Adrenal gland (tissue), 19 donors: ENCODE data around the gene RIMOC1. TPM values are rescaled to one million over a fixed set of nuclear protein-coding genes. Genes with fewer than 3 reads are reported as not detected.

Experiments used
- DNase-seq, 7 donors: peaks; one replicate each; pipeline ENCODE4 v3.0.0-alpha.2; 2019 to 2020
- H3K27ac ChIP-seq, 5 donors: fragments of 200-600 bp; sonication (generic) in 4 of 5; 1 replicate in 3 of 5; 2 replicates in 2 of 5; pipeline versions ENCODE4 v1.5.1 to v1.8.0; 2016 to 2020; ENCODE audit warnings: mild to moderate bottlenecking in 1 of 5
- H3K27me3 ChIP-seq: fragments of 200-600 bp; 2 replicates; pipeline ENCODE4 v1.8.0; 2021
- H3K36me3 ChIP-seq, 2 donors: fragments of 200-600 bp; replicated peaks in 1 of 2; 1 replicate in 1 of 2; 2 replicates in 1 of 2; pipeline versions ENCODE4 v1.5.1 to v1.8.0; 2018 to 2022
- H3K4me1 ChIP-seq, 2 donors: fragments of 200-600 bp; replicated peaks in 1 of 2; 1 replicate in 1 of 2; 2 replicates in 1 of 2; pipeline versions ENCODE4 v1.5.1 to v1.8.0; 2018 to 2021
- H3K4me3 ChIP-seq, 4 donors: fragments of 200-600 bp; sonication (generic) in 3 of 4; one replicate each; pipeline ENCODE4 v1.5.1; 2016 to 2018
- H3K9me3 ChIP-seq, 3 donors: fragments of 200-600 bp; sonication (generic) in 1 of 3; replicated peaks in 1 of 3; 1 replicate in 2 of 3; 2 replicates in 1 of 3; pipeline versions ENCODE4 v1.5.1 to v1.8.0; 2016 to 2021
- POLR2A ChIP-seq, 2 donors: fragments of 450-650 bp; IDR thresholded peaks; one replicate each; pipeline ENCODE4 v1.6.1; 2017; ENCODE audit warnings: antibody characterized with exemption in 2 of 2, mild to moderate bottlenecking in 2 of 2, moderate library complexity in 1 of 2
- WGBS, 4 donors: extraction: QIAGEN DNeasy Blood & Tissue Kit in 2 of 4; methylation state at CpG; one replicate each; pipeline versions ENCODE4 v1.1.5 to v1.1.7; 2013 to 2017; 5-methylcytosine and 5-hydroxymethylcytosine counted together
- intact Hi-C, 2 donors: fragments of 100-400 bp; cut with DNase I; formaldehyde crosslinking; loops; one replicate each; pipeline versions ENCODE4 v1.14.1 to v1.15.0; 2022 to 2023
- long read RNA-seq, 10 donors: library from polyadenylated mRNA in 3 of 10; unstranded in 2 of 10; stranded (forward) in 1 of 10; transcript quantifications; one replicate each; pipeline ENCODE4 v2.0.0 and lab custom pipeline, GENCODE V29; 2021 to 2026
- polyA plus RNA-seq, 3 donors: library from polyadenylated mRNA; stranded (reverse); fragments of 200-250 nt in 2 of 3; fragments of 350-450 nt in 1 of 3; fragmentation: Illumina TruSeq in 1 of 3; extraction: RNeasy Lipid Tissue Mini Kit (QIAGEN cat#74804) in 1 of 3; gene quantifications; one replicate each; pipeline ENCODE4 v1.2.3, GENCODE V29; 2013 to 2014
- total RNA-seq, 9 donors: library from RNA; depleted of rRNA in 4 of 9; stranded (reverse); fragments of >200 nt in 4 of 9; fragments of 120-200 nt in 1 of 9; fragmentation: NEBNext Ultra II Directional in 1 of 9; extraction: Animal tissue kit (Norgen Biotek cat#: 25700) in 1 of 9; gene quantifications; one replicate each; pipeline versions ENCODE4 v1.1.0 to v1.2.4, GENCODE V29; 2013 to 2023
- TF ChIP-seq, protein P1 (sequence below), 6 experiments: fragments of 450-650 bp in 4 of 6; fragments of 200-600 bp in 2 of 6; sonication (generic) in 1 of 6; IDR thresholded peaks; 1 replicate in 5 of 6; 2 replicates in 1 of 6; pipeline versions ENCODE4 v1.5.1 to v1.8.0; 2016 to 2021; ENCODE audit warnings: antibody characterized with exemption in 6 of 6, mild to moderate bottlenecking in 2 of 6, moderate library complexity in 1 of 6
- donor health status: healthy with polysubstance abuse.
- donor health status: Bipolar disorder and iron deficiency.
- donor health status: DM: yes; HTN: yes; CAD: no.
- donor health status: DM: no; HTN: no; CAD: no.
- donor health status: DM: no; HTN: no; CAD: no.
- donor health status: DM: yes; HTN: yes; CAD: no.

Gene RIMOC1
- total RNA-seq (10 to 100 TPM in 8 of 9 donors, 1 to 10 TPM in 1; 9.9 to 33.3 (median 17.8) TPM), polyA plus RNA-seq (10 to 100 TPM in 1 of 3 donors, 1 to 10 TPM in 2; 4.2 to 22.2 (median 4.7) TPM)
- long read RNA-seq, donor 1, full-length matches to known transcripts: 5 of 30 reads
- long read RNA-seq, donor 1, partial matches to known transcripts: 25 of 30 reads
- long read RNA-seq, donor 1, other reads (novel, unspliced or antisense): 0 of 30 reads
- long read RNA-seq, donor 2, full-length matches to known transcripts: 5 of 5 reads
- long read RNA-seq, donor 2, partial matches to known transcripts: 0 of 5 reads
- long read RNA-seq, donor 2, other reads (novel, unspliced or antisense): 0 of 5 reads
- long read RNA-seq, donor 3, full-length matches to known transcripts: 6 of 6 reads
- long read RNA-seq, donor 3, partial matches to known transcripts: 0 of 6 reads
- long read RNA-seq, donor 3, other reads (novel, unspliced or antisense): 0 of 6 reads
- long read RNA-seq, donor 4, full-length matches to known transcripts: 6 of 7 reads
- long read RNA-seq, donor 4, partial matches to known transcripts: 0 of 7 reads
- long read RNA-seq, donor 4, other reads (novel, unspliced or antisense): 1 of 7 reads
- long read RNA-seq, donor 5, full-length matches to known transcripts: 5 of 9 reads
- long read RNA-seq, donor 5, partial matches to known transcripts: 0 of 9 reads
- long read RNA-seq, donor 5, other reads (novel, unspliced or antisense): 4 of 9 reads
- long read RNA-seq, donor 6, full-length matches to known transcripts: 3 of 4 reads
- long read RNA-seq, donor 6, partial matches to known transcripts: 1 of 4 reads
- long read RNA-seq, donor 6, other reads (novel, unspliced or antisense): 0 of 4 reads
- long read RNA-seq, donor 7, full-length matches to known transcripts: 5 of 5 reads
- long read RNA-seq, donor 7, partial matches to known transcripts: 0 of 5 reads
- long read RNA-seq, donor 7, other reads (novel, unspliced or antisense): 0 of 5 reads
- long read RNA-seq, donor 8, full-length matches to known transcripts: 5 of 5 reads
- long read RNA-seq, donor 8, partial matches to known transcripts: 0 of 5 reads
- long read RNA-seq, donor 8, other reads (novel, unspliced or antisense): 0 of 5 reads
- long read RNA-seq, donor 9, full-length matches to known transcripts: 3 of 3 reads
- long read RNA-seq, donor 9, partial matches to known transcripts: 0 of 3 reads
- long read RNA-seq, donor 9, other reads (novel, unspliced or antisense): 0 of 3 reads
- long read RNA-seq, donor 10, full-length matches to known transcripts: 7 of 19 reads
- long read RNA-seq, donor 10, partial matches to known transcripts: 12 of 19 reads
- long read RNA-seq, donor 10, other reads (novel, unspliced or antisense): 0 of 19 reads

GRCh38 chr5:41903892-41904799 is at the start of gene RIMOC1:
Gene RIMOC1 (plus strand): TSS chr5:41904344. CDS start chr5:41904368, 24 bp downstream.
- intact Hi-C loops: no loop called here
- WGBS, 4 donors: 0 to 2% (median 1%) methylated on average over 24 to 55 of the region's 55 CpGs

GRCh38 chr5:41856644-41857491 is 47.3 kb upstream of the RIMOC1 start:
- Histone ChIP-seq H3K4me1 (no peaks in the 10 kb centered on the region), H3K9me3 (no peaks in the 10 kb centered on the region), H3K36me3 (peaks cover 0 to 18% of the 10 kb centered on the region in 2 donors), H3K4me3 (no peak overlapping the region), H3K27ac (no peak overlapping the region), H3K27me3 (no peaks in the 10 kb centered on the region)
- WGBS, 4 donors: 37 to 48% (median 43%) methylated on average over 5 of the region's 5 CpGs
- TF ChIP-seq, protein P1, sequence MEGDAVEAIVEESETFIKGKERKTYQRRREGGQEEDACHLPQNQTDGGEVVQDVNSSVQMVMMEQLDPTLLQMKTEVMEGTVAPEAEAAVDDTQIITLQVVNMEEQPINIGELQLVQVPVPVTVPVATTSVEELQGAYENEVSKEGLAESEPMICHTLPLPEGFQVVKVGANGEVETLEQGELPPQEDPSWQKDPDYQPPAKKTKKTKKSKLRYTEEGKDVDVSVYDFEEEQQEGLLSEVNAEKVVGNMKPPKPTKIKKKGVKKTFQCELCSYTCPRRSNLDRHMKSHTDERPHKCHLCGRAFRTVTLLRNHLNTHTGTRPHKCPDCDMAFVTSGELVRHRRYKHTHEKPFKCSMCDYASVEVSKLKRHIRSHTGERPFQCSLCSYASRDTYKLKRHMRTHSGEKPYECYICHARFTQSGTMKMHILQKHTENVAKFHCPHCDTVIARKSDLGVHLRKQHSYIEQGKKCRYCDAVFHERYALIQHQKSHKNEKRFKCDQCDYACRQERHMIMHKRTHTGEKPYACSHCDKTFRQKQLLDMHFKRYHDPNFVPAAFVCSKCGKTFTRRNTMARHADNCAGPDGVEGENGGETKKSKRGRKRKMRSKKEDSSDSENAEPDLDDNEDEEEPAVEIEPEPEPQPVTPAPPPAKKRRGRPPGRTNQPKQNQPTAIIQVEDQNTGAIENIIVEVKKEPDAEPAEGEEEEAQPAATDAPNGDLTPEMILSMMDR (IDR thresholded peaks at IDR 0.05): peak; percentile 65 to 80 (median 74)
- no peak for TF ChIP-seq POLR2A (IDR thresholded peaks at IDR 0.05)
- DNase-seq: peak; percentile 22 to 67 (median 58)
- intact Hi-C loops: loop anchor here in 1 of 2 donors (5.0 to 10.0 kb wide), 2 partner anchors 198 to 910 kb away; no protein-coding TSS in a partner anchor

More at GRCh38 chr5:41903892-41904799, at the start of gene RIMOC1:
- peak within 1 kb of the TSS; percentile 44 to 82 (median 49) for H3K4me3 ChIP-seq
- peak; percentile 99 to 100 (median 99) for DNase-seq
- no peaks in the 10 kb centered on the region for H3K27me3 ChIP-seq
- H3K4me1 ChIP-seq: peaks cover 0 to 29% of the 10 kb centered on the region in 2 donors
- H3K9me3 ChIP-seq: no peaks in the 10 kb centered on the region
- peak within 1 kb of the TSS in 4 of 5 donors; percentile 75 to 92 (median 84) for H3K27ac ChIP-seq
- TF ChIP-seq POLR2A (IDR thresholded peaks at IDR 0.05): peak; percentile 83 to 91
- TF ChIP-seq, protein P1 (IDR thresholded peaks at IDR 0.05): no peak
- H3K36me3 ChIP-seq: peaks cover 0 to 9% of the 10 kb centered on the region in 2 donors

DNA sequence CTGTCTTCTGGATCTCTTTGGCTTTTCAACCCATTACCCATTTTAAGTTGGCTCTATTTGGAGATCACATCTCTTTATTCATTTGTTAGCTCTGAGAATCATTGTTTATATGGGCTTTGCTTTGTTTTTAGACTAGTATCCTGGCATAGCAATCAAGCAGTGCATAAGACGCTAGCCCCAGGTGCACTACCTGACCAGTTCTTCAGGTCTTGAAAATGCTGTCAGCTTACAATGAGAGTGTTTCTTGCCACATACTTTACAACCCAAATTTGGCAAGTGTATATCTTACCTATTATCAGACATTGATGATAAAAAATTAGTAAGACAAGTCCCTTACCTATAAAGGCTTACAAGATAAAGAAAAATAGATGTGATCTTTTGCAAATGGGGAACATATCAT is 46.2 kb upstream of the RIMOC1 start:
- no peaks in the 10 kb centered on the region for H3K4me1 ChIP-seq
- H3K4me3 ChIP-seq: no peak overlapping the region
- intact Hi-C loops: loop anchor here in 1 of 2 donors (5.0 to 10.0 kb wide), 2 partner anchors 197 to 909 kb away; no protein-coding TSS in a partner anchor
- no peak overlapping the region for H3K27ac ChIP-seq
- TF ChIP-seq, protein P1 (IDR thresholded peaks at IDR 0.05): no peak
- TF ChIP-seq POLR2A (IDR thresholded peaks at IDR 0.05): no peak
- H3K9me3 ChIP-seq: no peaks in the 10 kb centered on the region
- 88 to 97% (median 91%) methylated on average over 1 of the region's 1 CpG for WGBS, 4 donors
- no peak for DNase-seq
- H3K36me3 ChIP-seq: peaks cover 0 to 10% of the 10 kb centered on the region in 2 donors
- no peaks in the 10 kb centered on the region for H3K27me3 ChIP-seq
